Hepatocyte (in vitro differentiated cells): Measurements from ENCODE around the gene CBX1. TPM values are rescaled to one million over a fixed set of nuclear protein-coding genes. Genes with fewer than 3 reads are reported as not detected.

ENCODE experiments used
- DNase-seq: peaks from one replicate; pipeline ENCODE4 v3.0.0-alpha.2; 2016; ENCODE audit warnings: low spot score
- H2AFZ ChIP-seq: fragments of 200-600 bp; sonication (generic); 2 replicates; pipeline ENCODE4 v1.6.0; 2016; ENCODE audit warnings: antibody characterized with exemption, mild to moderate bottlenecking
- H3K27ac ChIP-seq: fragments of 200-600 bp; sonication (generic); 2 replicates; pipeline ENCODE4 v1.5.1; 2016; ENCODE audit warnings: mild to moderate bottlenecking
- H3K27me3 ChIP-seq: fragments of 200-600 bp; sonication (generic); 2 replicates; pipeline ENCODE4 v1.6.1; 2016
- H3K36me3 ChIP-seq: fragments of 200-600 bp; sonication (generic); replicated peaks from 2 replicates; pipeline ENCODE4 v1.5.1; 2016; ENCODE audit warnings: low read depth; ENCODE audit not compliant: insufficient read depth
- H3K4me1 ChIP-seq: fragments of 200-600 bp; sonication (generic); 2 replicates; pipeline ENCODE4 v1.5.1; 2016; ENCODE audit warnings: mild to moderate bottlenecking, moderate library complexity; ENCODE audit not compliant: insufficient read depth
- H3K4me2 ChIP-seq: fragments of 200-600 bp; sonication (generic); 2 replicates; pipeline ENCODE4 v1.6.0; 2016
- H3K4me3 ChIP-seq: fragments of 200-600 bp; sonication (generic); 2 replicates; pipeline ENCODE4 v1.5.1; 2016; ENCODE audit warnings: mild to moderate bottlenecking
- H3K79me2 ChIP-seq: fragments of 200-600 bp; sonication (generic); 2 replicates; pipeline ENCODE4 v1.6.0; 2017; ENCODE audit warnings: mild to moderate bottlenecking
- H3K9me2 ChIP-seq: fragments of 200-600 bp; sonication (generic); replicated peaks from 2 replicates; pipeline ENCODE4 v1.6.0; 2017; ENCODE audit warnings: mild to moderate bottlenecking; ENCODE audit not compliant: insufficient read depth
- H3K9me3 ChIP-seq: fragments of 200-600 bp; sonication (generic); 2 replicates; pipeline ENCODE4 v1.5.1; 2016; ENCODE audit warnings: low read depth, mild to moderate bottlenecking
- H4K20me1 ChIP-seq: fragments of 200-600 bp; sonication (generic); 2 replicates; pipeline ENCODE4 v1.6.0; 2016; ENCODE audit warnings: mild to moderate bottlenecking; ENCODE audit not compliant: insufficient read depth, poor library complexity, severe bottlenecking
- CTCF ChIP-seq: fragments of 200-600 bp; sonication (generic); IDR thresholded peaks from 2 replicates; pipeline ENCODE4 v1.5.1; 2016; ENCODE audit warnings: antibody characterized with exemption, mild to moderate bottlenecking; ENCODE audit not compliant: poor library complexity
- EZH2 ChIP-seq: fragments of 200-600 bp; sonication (generic); IDR thresholded peaks from 2 replicates; pipeline ENCODE4 v1.6.1; 2016; ENCODE audit warnings: antibody characterized with exemption, mild to moderate bottlenecking, borderline replicate concordance
- EZH2phosphoT487 ChIP-seq: fragments of 200-600 bp; sonication (generic); IDR thresholded peaks from one replicate; pipeline ENCODE4 v1.6.1; 2018; ENCODE audit warnings: antibody characterized with exemption, mild to moderate bottlenecking, low read depth, moderate library complexity; ENCODE audit not compliant: unreplicated experiment, severe bottlenecking
- WGBS: methylation state at CpG from one replicate; pipeline ENCODE4 v1.1.6; 2016; ENCODE audit warnings: low lambda C conversion rate; ENCODE audit errors: missing lambda C conversion rate; 5-methylcytosine and 5-hydroxymethylcytosine counted together
- polyA plus RNA-seq: library from polyadenylated mRNA; unstranded; fragments of >200 nt; fragmentation: Nextera tagmentation; extraction: Ambion mirVana; gene quantifications from 2 replicates; pipeline ENCODE4 v1.2.1, GENCODE V29; 2016
- total RNA-seq: library from RNA; depleted of rRNA; stranded (reverse); fragments of >200 nt; gene quantifications from 2 replicates; pipeline ENCODE4 v1.2.3, GENCODE V29; 2014

CBX1 gene
- total and polyA plus RNA-seq, 2 experiments from 2014 or later = 20.7 to 49.0 TPM

GRCh38 chr17:48106802-48107136 is 5.5 kb upstream of the CBX1 start:
- no peaks in the 10 kb centered on the region for H3K27me3 ChIP-seq
- peak overlapping the region; percentile 90 for H3K27ac ChIP-seq
- no peaks in the 10 kb centered on the region for H3K9me2 ChIP-seq
- H2AFZ ChIP-seq = peak overlapping the region; percentile 96
- H3K9me3 ChIP-seq = no peaks in the 10 kb centered on the region
- 66% methylated on average over 13 of the region's 13 CpGs for WGBS
- TF ChIP-seq CTCF = no peak
- H4K20me1 ChIP-seq = no peaks in the 10 kb centered on the region
- no peaks in the 10 kb centered on the region for H3K4me1 ChIP-seq
- DNase-seq = no peak
- H3K79me2 ChIP-seq = peaks cover 36% of the 10 kb centered on the region
- H3K36me3 ChIP-seq = no peaks in the 10 kb centered on the region
- H3K4me2 ChIP-seq = peak overlapping the region; percentile 84
- H3K4me3 ChIP-seq = peak overlapping the region; percentile 58

- WGBS = 90% methylated on average over 7 of the region's 7 CpGs
- H3K4me1 ChIP-seq = peaks cover 5% of the 10 kb centered on the region
- no peaks in the 10 kb centered on the region for H3K9me3 ChIP-seq
- H4K20me1 ChIP-seq = peaks cover 9% of the 10 kb centered on the region
- TF ChIP-seq CTCF (no peak), EZH2 (no peak), EZH2phosphoT487 (no peak)
- H3K4me2 ChIP-seq = no peak overlapping the region
- no peak for DNase-seq
- no peak overlapping the region for H3K4me3 ChIP-seq
- H3K9me2 ChIP-seq = no peaks in the 10 kb centered on the region
- no peak overlapping the region for H2AFZ ChIP-seq
- H3K27ac ChIP-seq = no peak overlapping the region
- no peaks in the 10 kb centered on the region for H3K27me3 ChIP-seq
- H3K79me2 ChIP-seq = peaks cover 28% of the 10 kb centered on the region
- H3K36me3 ChIP-seq = no peaks in the 10 kb centered on the region
These were observed 3.2 kb upstream of the CBX1 start for GRCh38 chr17:48104440-48104839.

GRCh38 chr17:48102798-48103715 is 1.8 kb upstream of the CBX1 start:
- Histone ChIP-seq H2AFZ (no peak overlapping the region), H3K27me3 (no peaks in the 10 kb centered on the region), H3K27ac (no peak overlapping the region), H3K4me1 (peaks cover 7% of the 10 kb centered on the region), H4K20me1 (peaks cover 19% of the 10 kb centered on the region), H3K9me2 (no peaks in the 10 kb centered on the region), H3K79me2 (peaks cover 28% of the 10 kb centered on the region), H3K9me3 (no peaks in the 10 kb centered on the region), H3K36me3 (no peaks in the 10 kb centered on the region), H3K4me3 (no peak overlapping the region), H3K4me2 (no peak overlapping the region)
- WGBS = 95% methylated on average over 14 of the region's 14 CpGs
- TF ChIP-seq EZH2 (no peak), CTCF (no peak), EZH2phosphoT487 (no peak)
- DNase-seq = no peak
